Measurements from ENCODE around the gene NOCT.
"Not testable (repeated sequence)": the region's sequence is repeated elsewhere in the genome, so short reads cannot be mapped to it uniquely, and the experiment has no call there.

The NOCT gene

DNA sequence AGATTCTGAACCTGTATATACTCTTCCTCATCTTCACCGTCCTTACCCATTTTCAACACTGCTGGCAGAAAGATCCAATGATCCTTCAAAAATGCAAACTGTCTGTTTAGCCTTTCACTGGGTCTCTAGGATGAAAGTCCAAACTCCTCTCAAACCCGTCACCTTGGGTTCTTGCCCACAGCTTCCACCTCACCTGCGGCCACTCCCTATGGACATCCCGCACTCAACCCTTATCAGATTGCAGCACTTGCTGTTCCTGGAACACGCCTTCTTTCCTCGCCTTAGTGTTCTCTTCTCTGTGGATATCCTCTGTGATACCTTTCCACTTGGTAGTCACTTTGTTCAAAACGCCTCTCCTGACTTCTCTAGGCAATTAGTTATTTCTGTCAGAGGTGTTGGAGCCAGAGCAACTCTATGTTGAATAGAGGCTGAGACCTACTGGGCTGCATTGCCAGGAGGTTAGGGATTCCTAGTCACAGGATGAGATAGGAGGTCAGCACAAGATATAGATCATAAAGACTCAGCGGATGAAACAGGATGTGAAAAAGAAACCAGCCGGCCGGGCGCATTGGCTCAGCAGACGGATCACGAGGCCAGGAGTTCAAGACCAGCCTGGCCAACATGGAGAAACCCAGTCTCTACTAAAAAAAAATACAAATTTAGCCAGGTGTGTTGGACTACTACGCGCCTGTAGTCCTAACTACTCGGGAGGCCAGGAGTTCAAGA lies 4.2 kb upstream of the NOCT start:
- no peak for DNase-seq (ENCODE audit: low read depth in 2 of 2)

DNA sequence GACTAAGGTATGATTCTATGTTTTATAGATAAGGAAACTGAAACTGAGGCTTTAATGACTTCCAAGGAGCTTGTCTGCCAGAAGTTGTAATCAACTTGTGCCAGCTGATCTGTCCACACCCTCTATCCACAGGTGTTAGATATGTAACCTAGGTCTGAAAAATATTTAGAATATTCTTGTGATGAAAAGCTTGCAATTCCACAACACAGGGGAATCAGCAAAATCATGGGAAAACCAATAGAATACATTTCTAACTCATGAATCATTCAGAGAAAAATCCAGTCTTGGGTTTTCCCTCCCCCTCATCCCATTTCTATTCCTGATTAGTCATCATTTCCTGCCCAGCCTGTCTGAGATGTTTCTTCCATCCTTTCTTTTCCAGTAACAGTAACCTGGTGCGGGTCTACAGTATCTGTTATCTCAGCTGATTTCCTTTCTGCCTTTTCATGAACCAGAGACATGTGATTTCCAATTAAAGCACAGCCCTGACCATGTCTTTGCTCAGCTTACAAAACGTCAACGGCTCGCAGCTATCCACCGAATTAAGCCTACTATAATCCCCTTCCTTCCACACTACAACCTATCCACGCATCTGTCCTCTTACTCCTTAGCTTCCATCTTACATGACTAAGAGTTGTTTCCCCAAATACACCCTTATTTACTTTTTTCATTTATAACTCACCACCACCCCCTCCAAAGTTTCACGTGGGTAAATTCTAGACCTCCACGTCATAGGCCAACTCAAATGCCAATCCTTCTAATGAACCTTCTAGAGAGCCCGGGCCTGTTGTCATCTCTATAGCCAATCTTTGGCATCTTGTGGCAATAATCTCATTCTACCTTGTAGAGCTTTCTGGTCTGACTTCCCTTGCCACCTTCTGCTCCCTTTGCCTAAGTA lies 961 bp upstream of the NOCT start:
- peak; percentile 90 to 91 for DNase-seq (ENCODE audit: low read depth in 2 of 2)

DNA sequence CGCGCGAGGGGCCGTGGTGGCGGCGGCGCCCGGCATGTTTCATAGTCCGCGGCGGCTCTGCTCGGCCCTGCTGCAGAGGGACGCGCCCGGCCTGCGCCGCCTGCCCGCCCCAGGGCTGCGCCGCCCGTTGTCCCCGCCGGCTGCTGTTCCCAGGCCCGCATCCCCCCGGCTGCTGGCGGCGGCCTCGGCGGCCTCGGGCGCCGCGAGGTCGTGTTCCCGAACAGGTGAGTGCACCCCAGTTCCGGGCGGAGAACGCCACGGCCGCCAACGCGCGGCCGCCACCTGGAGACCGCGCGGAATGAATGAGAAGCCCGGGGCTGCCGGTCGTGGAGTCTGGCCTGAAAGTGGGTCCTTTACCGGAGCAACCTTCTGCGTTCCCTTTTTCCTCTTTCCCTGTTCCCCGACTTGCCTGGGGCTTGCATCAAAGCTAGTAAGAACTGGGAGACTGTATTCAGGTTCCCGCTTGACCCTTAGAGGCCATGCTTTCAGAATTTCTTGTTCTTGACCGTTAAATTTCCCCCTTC lies 429 bp downstream of the NOCT start:
- DNase-seq (ENCODE audit: low read depth in 2 of 2), result no peak

DNA sequence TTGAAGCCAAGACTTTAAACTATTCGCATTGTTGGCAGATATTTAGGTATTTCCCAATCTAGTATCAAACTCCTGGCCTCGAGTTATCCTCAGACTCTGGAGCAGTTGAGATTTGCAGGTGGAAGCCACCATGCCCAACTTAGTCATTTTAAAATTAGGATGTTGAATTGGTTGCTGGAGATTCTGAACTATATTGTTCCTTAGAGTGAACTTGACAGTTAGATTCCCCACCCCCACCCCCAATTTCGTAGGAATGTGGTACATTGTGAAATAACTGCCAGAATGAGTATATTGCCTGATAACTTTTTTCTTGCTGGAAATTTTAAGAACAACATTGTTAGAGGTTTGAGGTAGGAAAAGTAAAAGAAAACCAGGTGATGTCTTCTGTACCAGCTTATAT lies 2.3 kb downstream of the NOCT start:
- DNase-seq (ENCODE audit: low read depth in 2 of 2), result no peak

DNA sequence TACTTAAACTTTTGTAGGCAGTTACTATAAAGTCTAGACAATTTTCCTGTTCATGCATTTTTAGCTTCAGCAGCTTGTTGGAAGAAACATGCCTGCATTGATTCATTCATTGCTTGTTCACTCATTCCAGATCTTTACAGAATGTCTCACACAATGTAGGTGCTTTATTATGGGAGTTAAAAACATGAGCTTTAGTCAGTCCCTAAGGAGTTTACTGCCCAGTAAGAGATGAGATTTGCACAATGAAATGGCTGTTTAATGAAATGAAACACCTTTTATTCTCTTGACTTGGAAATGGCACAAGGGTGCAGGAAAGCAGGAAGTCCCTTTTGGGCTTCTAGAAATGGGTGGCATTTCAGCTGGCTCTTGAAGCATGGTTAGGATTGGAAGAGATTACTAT lies 2.9 kb downstream of the NOCT start:
- DNase-seq (ENCODE audit: low read depth in 2 of 2), result no peak

DNA sequence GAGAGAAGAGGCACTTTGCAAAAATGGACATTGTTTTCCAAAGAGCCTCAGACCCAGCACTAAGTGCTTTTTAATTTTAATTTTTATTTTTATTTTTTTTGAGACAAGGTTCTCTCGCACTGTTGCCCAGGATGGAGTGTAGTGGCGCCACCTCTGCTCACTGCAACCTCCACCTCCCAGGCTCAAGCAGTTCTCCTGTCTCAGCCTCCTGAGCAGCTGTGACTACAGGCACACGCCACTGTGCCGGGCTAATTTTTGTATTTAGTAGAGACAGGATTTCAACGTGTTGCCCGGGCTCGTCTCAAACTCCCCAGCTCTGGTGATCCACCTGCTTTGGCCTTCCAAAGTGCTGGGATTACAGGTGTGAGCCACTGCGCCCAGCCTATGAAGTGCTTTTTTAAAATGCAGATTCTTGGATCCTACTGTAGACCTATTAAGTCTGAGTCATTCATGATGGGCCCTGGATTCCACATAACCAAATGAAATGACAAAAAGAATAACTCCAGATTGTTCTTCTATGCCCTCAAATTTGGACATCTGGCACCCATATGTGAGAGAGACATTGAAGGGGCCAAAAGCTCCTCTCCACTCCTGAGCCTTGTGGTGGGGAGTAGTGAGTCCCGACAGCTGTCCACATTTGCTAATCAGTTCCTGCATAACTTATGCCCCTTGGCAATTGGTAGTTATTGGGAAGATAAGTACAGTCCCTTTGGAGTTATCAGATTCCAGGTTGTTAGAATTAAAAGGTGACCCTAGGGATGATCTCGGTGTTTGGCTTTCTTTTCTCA lies 3.6 kb downstream of the NOCT start:
- DNase-seq (ENCODE audit: low read depth in 2 of 2), result peak; percentile 82 to 85

DNA sequence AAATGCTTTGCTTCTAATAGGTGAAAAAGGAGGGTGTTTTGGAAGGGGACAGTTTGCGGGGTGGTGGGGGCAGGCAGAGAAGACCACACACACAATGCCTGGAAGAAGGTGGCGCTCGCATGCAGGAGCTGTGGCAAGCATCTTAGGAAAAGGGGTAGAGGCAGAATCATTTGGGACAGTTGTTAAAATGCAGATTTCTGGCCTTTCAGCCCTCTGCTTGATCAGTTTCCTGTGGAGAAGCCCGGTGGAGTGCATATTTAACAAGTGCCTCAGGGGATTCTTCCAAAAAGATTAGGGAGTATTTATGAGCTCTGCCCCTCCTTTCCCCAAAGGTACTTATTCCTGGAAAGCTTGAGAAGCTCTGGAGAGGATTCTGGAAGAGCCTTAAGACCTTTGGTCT lies 4.8 kb downstream of the NOCT start:
- DNase-seq (ENCODE audit: low read depth in 2 of 2), result no peak

DNA sequence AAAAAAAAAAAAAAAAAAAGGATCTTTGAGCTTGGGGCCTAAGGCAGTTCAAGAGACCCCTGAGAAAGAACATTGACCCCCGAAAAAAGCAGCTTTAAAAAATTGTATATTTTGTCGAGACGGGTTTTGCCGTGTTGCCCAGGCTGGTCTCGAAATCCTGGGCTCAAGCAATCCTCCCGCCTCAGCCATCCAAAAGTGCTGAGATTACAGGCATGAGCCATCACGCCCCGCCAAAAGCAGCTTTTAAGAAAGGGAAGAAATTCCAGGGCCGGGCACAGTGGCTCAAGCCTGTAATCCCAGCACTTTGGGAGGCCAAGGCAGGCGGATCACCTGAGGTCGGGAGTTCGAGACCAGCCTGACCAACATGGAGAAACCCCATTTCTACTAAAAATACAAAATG lies 5.5 kb downstream of the NOCT start:
- DNase-seq (ENCODE audit: low read depth in 2 of 2), result not testable (repeated sequence)

DNA sequence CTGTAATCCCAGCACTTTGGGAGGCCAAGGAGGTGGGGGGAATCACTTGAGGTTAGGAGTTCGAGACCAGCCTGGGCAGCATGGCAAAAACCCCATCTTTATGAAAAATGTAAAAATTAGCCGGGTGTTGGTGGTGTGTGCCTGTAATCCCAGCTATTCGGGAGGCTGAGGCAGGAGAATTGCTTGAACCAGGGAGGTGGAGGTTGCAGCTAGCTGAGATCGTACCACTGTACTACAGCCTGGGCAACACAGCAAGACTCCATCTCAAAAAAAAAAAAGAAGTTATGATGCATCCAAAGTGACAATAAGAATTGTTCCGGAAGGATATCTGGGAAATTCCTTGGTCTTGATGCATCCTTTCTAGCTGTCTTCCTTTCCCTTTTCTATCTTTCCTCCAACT lies 7.3 kb downstream of the NOCT start:
- no peak for DNase-seq (ENCODE audit: low read depth in 2 of 2)

DNA sequence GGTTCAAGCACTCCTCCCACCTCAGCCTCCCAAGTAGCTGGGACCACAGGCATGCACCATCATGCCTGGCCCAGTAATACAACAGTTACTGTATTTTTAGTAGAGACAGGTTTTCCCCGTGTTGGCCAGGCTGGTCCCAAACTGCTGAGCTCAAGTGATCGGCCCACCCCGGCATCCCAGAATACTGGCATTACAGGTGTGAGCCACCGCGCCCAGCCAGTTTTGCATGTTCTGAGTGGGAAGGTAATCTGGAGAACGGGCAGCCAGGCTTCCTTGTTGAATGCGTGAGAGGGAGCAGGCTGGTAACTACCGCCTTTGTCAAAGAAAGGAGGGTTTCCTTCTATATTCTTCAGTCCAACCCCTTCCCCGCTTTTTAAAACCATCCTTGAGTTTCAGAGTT lies 9.1 kb downstream of the NOCT start:
- no peak for DNase-seq (ENCODE audit: low read depth in 2 of 2)

DNA sequence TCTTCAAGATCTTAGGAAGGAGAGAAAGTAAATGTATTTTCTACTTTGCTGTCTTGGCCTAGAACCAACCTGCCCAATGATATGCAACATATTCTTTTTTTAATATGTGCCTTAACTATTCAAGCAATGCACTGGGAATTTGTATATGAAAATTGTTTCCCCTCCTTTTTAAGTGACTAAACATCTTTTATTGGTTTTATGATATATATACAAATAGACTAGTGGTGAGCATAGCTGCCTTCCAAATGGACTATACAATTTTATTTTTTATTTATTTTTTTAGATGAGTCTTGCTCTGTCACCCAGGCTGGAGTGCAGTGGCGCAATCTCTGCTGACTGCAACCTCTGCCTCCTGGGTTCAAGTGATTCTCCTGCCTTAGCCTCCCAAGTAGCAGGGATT lies 10.3 kb downstream of the NOCT start:
- no peak for DNase-seq (ENCODE audit: low read depth in 2 of 2)

DNA sequence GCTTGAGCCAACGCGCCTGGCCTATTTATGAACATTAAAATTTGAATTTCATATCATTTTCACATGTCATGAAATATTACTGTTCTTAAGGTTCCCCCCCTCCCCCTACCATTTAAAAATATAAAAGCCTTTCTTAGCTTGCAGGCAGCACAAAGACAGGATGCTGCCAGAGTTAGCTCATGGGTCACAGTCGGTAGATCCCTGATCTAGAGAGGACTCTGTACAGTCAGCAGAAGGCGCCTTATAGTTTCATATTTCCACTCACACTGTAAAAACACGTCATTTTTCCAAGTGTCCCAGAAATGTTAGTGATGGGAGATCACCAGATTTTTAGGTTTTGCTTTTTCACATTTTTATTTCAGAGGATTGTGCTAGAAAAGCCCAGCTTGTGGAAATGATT lies 12.2 kb downstream of the NOCT start:
- no peak for DNase-seq (ENCODE audit: low read depth in 2 of 2)

DNA sequence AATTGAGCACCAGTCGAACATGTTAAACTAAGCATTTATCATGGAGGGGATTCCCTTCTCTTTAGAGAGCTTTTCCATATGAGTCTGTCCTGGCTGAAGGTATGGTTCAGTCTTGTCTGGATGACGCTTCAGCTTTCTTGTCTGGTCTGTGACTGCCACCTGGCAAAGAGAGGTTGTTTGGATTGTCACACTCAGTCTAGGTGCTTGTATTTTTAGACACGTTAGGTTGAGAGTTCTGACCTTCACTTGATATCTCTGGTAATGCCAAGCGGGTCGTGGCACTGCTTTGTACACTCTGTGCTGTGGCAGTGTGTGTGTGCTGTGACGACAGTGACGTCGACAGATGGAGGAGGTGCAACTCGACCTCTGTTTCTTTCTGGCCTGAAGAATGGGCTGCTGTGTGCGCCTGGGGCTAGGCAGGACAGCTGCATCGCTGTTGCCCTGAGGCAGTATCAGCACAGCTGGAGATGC lies 12.6 kb downstream of the NOCT start:
- no peak for DNase-seq (ENCODE audit: low read depth in 2 of 2)

DNA sequence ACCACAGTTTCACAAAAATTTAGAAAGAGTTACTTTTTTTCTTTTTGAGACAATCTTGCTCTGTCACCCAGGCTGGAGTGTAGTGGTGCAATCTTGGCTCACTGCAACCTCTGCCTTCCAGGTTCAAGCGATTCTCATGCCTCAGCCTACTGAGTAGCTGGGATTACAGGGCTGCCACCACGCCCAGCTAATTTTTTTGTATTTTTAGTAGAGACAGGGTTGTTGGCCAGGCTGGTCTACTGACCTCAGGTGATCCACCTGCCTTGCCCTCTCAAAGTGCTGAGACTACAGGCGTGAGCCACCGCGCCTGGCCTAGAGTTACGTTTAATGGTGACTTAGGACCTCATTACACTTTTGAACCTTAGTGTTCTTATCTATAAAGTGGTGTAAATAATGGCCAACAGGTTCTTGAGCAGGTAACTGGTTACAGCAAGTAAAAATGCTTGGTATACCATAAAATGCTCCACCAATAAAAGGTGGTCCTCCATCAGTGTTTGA lies 14.3 kb downstream of the NOCT start:
- not testable (repeated sequence) for DNase-seq (ENCODE audit: low read depth in 2 of 2)

DNA sequence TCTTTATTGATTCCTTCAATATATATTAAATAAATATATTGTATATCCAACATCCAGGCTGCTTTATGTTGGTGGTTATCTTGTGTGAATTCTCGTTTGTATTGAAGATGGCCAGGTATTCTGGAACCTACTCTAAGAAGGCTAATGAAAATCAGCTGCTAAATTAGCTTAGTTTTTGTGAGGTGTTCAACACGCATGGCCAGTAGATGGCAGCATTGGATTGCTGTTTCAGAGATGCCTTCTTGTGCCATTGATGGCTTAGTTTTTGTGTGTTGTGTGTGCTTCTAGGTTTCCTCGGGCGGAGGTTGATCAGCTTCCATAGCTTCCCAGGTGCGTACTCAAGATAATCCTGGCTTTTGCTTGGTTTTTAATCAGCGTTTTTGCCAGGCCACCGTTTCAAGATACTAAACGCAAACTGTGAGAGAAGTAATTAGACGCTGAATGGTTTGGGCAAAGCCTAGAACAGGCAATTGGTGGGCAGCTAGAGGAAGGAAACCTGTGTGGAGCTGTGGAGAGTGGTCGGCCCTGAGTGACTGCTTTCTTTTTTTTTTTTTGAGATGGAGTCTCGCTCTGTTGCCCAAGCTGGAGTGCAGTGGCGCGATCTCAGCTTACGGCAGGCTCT lies 15.1 kb downstream of the NOCT start:
- peak; percentile 50 to 61 for DNase-seq (ENCODE audit: low read depth in 2 of 2)

DNA sequence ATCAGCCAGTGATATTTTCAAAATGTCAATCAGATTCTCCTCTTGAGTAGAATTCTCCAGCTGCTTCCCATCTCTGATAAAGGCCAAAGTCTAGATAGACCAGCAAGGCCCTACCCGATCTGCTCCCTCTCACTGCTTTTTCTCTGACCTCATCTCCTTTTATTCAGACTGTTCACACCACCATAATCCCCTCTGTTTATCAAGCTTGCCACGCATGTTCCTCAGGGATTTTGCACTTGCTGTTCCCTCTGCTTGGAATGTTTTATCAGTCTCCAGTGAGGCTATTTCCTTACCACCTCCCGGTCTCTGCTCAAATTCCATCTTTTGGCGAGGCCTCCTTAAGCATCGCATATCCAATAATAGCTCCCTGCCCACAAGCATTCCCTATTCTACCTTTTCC lies 20.1 kb downstream of the NOCT start:
- no peak for DNase-seq (ENCODE audit: low read depth in 2 of 2)

DNA sequence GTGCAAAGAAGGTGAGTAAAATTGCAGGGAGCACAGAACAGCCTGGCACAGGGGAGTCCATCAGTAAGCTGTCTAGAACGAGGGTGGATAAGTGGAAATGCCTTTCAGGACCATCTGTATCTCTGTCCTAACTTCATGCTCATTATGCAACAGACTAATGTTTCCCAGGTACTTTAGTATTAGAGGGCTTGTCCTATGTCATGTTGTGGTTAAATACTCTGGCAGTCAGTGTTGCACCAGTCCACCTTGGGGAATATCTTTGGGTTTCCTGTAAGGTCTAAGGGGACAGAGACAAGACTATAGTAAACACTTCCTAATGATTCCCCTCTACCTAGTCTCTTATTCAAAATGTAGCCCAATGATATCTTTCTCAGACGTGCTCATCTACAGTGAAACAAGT lies 21.3 kb downstream of the NOCT start:
- DNase-seq (ENCODE audit: low read depth in 2 of 2), result no peak

DNA sequence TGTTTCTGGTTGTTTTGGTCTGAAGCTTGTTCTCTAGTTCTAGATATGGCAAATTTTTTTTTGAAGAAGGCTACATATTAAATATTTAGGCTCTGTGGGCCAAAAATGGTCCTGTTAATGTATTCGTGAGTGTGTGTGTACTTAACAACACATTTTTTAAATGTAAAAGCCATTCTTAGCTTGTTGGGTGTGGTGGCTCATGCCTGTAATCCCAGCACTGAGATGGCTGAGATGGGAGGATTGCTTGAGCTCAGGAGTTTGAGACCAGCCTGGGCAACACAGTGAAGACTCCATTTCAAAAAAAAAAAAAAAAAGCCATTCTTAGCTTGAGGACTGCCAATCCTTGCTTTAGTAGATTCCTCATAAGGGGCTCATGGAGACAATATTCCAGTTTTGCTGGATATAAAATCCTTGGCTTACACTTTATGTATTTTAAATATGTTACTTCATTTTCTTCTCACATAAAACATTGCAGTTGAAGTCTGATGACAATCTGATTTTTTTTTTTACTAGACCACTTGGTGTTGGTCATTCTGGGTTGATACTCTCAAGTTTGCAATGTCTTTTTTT lies 23.4 kb downstream of the NOCT start:
- no peak for DNase-seq (ENCODE audit: low read depth in 2 of 2)

DNA sequence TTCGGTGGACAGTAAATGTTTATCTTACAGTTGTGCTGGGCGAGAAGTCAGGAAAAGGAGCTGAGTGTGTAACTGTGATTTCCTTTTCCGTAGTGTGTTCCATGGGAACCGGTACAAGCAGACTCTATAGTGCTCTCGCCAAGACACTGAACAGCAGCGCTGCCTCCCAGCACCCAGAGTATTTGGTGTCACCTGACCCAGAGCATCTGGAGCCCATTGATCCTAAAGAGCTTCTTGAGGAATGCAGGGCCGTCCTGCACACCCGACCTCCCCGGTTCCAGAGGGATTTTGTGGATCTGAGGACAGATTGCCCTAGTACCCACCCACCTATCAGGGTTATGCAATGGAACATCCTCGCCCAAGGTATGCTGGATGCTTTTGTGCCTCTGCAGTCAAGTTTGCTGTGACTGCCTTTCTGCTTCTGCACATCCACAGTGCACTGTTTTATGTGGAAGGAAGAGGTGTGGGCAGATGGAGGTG lies 27.4 kb downstream of the NOCT start:
- DNase-seq (ENCODE audit: low read depth in 2 of 2), result no peak

DNA sequence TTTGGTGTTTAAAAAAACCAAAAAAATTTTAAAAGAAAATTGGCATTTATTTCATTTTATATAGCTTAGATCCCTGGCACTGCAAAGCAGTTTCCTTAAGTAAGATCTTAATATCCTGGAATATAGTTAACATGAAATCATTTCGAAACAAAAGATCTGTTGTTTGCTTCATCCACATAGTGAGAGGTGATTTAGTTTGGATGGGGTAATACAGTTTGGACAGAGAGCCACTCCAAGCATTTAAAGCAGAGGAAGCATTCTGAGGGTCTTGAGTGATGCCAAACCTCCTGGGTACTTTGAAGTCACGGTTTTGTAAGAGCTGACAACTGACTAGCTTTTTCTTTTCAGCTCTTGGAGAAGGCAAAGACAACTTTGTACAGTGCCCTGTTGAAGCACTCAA lies 28.7 kb downstream of the NOCT start:
- DNase-seq (ENCODE audit: low read depth in 2 of 2), result no peak

DNA sequence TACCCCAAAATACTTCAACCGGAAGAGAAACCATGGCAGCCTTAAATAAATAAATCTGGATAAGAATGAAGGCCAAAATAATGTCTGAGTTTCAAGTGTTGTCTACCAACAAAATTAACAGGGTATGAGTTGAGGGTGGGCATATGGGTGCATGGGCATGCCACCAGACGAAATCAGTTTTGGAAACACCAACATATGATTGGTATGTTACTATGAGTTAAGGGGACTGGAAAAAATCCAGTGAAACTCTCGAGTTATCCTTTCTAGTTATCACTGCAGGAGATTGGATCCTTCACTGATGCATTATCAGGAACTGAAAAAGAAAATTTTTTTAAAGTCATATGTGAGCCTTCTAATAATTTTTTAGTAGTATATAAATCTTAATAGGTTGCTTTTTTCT lies 32.4 kb downstream of the NOCT start:
- no peak for DNase-seq (ENCODE audit: low read depth in 2 of 2)

Data from fibroblast of skin of left biceps (primary cell).